HEK293 (cell line): ENCODE data around the gene FIBCD1.

Experiments used
- CTCF ChIA-PET: fragments of 350-600 bp; formaldehyde crosslinking; extraction: SDS; loops from one replicate; lab custom pipeline; 2021; ENCODE audit warnings: antibody characterized with exemption; lab: Yijun Ruan, JAX
- POLR2A ChIA-PET: fragments of 300-600 bp; formaldehyde crosslinking; extraction: SDS; loops from one replicate; lab custom pipeline; 2020; ENCODE audit warnings: antibody characterized with exemption, inconsistent platforms; lab: Yijun Ruan, JAX
- H3K27ac ChIP-seq: fragments of 200-500 bp; sonication (Bioruptor generic); 2 replicates; pipeline ENCODE4 v1.5.1; 2014; ENCODE audit warnings: low read depth, low read length, control low read depth, inconsistent platforms; ENCODE audit errors: extremely low read depth
- H3K36me3 ChIP-seq, 2 experiments: fragments of 200-500 bp in 1 of 2; sonication (Bioruptor generic) in 1 of 2; 1 replicate in 1 of 2; 2 replicates in 1 of 2; pipeline ENCODE4 v1.5.1; 2014 to 2017; ENCODE audit warnings: inconsistent platforms in 2 of 2, low read length in 2 of 2; ENCODE audit not compliant: control insufficient read depth in 2 of 2, insufficient read depth in 1 of 2
- H3K4me1 ChIP-seq: fragments of 200-500 bp; sonication (Bioruptor generic); 2 replicates; pipeline ENCODE4 v1.5.1; 2014; ENCODE audit warnings: mild to moderate bottlenecking, low read length, inconsistent platforms; ENCODE audit not compliant: control insufficient read depth, insufficient read depth
- H3K4me3 ChIP-seq: 2 replicates; pipeline ENCODE4 v1.5.1; 2011; ENCODE audit warnings: low read depth, mild to moderate bottlenecking, control low read depth, low read length, moderate library complexity
- H3K9me3 ChIP-seq: fragments of 200-500 bp; sonication (Bioruptor generic); 2 replicates; pipeline ENCODE4 v1.5.1; 2014; ENCODE audit warnings: low read depth, low read length, inconsistent platforms; ENCODE audit not compliant: control insufficient read depth, insufficient read depth
- GLI2 ChIP-seq: fragments of 450-650 bp; formaldehyde crosslinking; IDR thresholded peaks from 2 replicates; pipeline ENCODE4; 2017; ENCODE audit warnings: missing biosample characterization, missing genetic modification characterization, low read depth, borderline replicate concordance
- SCRT1 ChIP-seq: fragments of 450-650 bp; formaldehyde crosslinking; IDR thresholded peaks from 2 replicates; pipeline ENCODE4 v1.5.1; 2016; ENCODE audit warnings: missing biosample characterization, missing genetic modification characterization, borderline replicate concordance
- SETDB1 ChIP-seq: IDR thresholded peaks from one replicate; pipeline ENCODE4 v1.6.1; 2017; ENCODE audit warnings: mild to moderate bottlenecking, low read length, moderate library complexity, mixed read lengths; ENCODE audit not compliant: insufficient read length
- TCF7L2 ChIP-seq: IDR thresholded peaks from 2 replicates; pipeline ENCODE4 v1.6.1; 2011; ENCODE audit warnings: low read depth, mild to moderate bottlenecking, inconsistent platforms, low read length, moderate library complexity, borderline replicate concordance
- YY1 ChIP-seq: fragments of 450-650 bp; formaldehyde crosslinking; IDR thresholded peaks from 2 replicates; pipeline ENCODE4 v1.5.1; 2018; ENCODE audit warnings: missing biosample characterization, missing genetic modification characterization
- ZBTB21 ChIP-seq: fragments of 450-650 bp; formaldehyde crosslinking; IDR thresholded peaks from 2 replicates; pipeline ENCODE4 v1.5.1; 2017; ENCODE audit warnings: missing biosample characterization, missing genetic modification characterization
- ZNF121 ChIP-seq: fragments of 450-650 bp; formaldehyde crosslinking; IDR thresholded peaks from 2 replicates; pipeline ENCODE4 v1.5.1; 2016; ENCODE audit warnings: missing biosample characterization, missing genetic modification characterization
- ZNF138 ChIP-seq: fragments of 450-650 bp; formaldehyde crosslinking; IDR thresholded peaks from 2 replicates; pipeline ENCODE4 v1.5.1; 2016; ENCODE audit warnings: missing biosample characterization, missing genetic modification characterization, borderline replicate concordance
- ZNF37A ChIP-seq: fragments of 450-650 bp; IDR thresholded peaks from 2 replicates; pipeline ENCODE4 v1.5.1; 2018; ENCODE audit warnings: missing biosample characterization, missing genetic modification characterization
- ZNF433 ChIP-seq: fragments of 450-650 bp; formaldehyde crosslinking; IDR thresholded peaks from 2 replicates; pipeline ENCODE4 v1.5.1; 2016; ENCODE audit warnings: missing biosample characterization, missing genetic modification characterization, low read depth
- ZNF549 ChIP-seq: fragments of 450-650 bp; IDR thresholded peaks from 2 replicates; pipeline ENCODE4 v1.5.1; 2018; ENCODE audit warnings: missing biosample characterization, missing genetic modification characterization, mild to moderate bottlenecking, inconsistent platforms, moderate library complexity
- ZNF777 ChIP-seq: fragments of 450-650 bp; formaldehyde crosslinking; IDR thresholded peaks from 2 replicates; pipeline ENCODE4 v1.5.1; 2017; ENCODE audit warnings: missing biosample characterization, missing genetic modification characterization, borderline replicate concordance
- ZNF791 ChIP-seq: fragments of 450-650 bp; formaldehyde crosslinking; IDR thresholded peaks from 2 replicates; pipeline ENCODE4 v1.5.1; 2016; ENCODE audit warnings: missing biosample characterization, missing genetic modification characterization
- TF ChIP-seq, protein P1 (sequence below): fragments of 450-650 bp; formaldehyde crosslinking; IDR thresholded peaks from 2 replicates; pipeline ENCODE4 v1.5.1; 2017; ENCODE audit warnings: missing biosample characterization, mild to moderate bottlenecking, missing genetic modification characterization, moderate library complexity
- TF ChIP-seq, protein P2 (sequence below): fragments of 450-650 bp; formaldehyde crosslinking; IDR thresholded peaks from 2 replicates; pipeline ENCODE4 v1.5.1; 2017; ENCODE audit warnings: missing biosample characterization, missing genetic modification characterization
- TF ChIP-seq, protein P3 (sequence below): fragments of 450-650 bp; formaldehyde crosslinking; IDR thresholded peaks from 2 replicates; pipeline ENCODE4 v1.5.1; 2016; ENCODE audit warnings: missing biosample characterization, missing genetic modification characterization

The FIBCD1 gene

DNA sequence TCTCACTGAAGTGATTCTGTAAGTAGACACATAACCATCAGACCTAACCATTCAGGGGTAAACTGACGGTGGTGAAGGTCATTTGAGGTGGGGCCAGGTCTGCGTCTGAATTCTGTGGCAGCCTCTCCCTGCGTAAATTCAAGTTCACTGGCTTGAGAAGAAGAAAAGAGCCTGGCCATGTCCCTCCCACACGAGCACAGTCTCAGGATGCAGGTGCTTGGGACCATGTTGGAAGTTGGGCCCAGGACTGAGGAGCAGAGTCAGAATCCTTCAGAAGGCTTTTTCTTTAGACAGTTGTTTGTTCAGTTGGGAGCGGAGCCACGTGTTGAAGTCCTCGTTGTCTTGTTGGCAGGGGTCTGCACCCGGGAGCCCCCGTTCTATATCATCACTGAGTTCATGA lies 66.5 kb downstream of the FIBCD1 start (continued):
- TF ChIP-seq ZNF121 (no peak), ZNF37A (tag by site-specific recombination) (no peak), ZNF549 (tag by site-specific recombination) (no peak), ZNF777 (tag by site-specific recombination) (no peak), ZBTB21 (tag by site-specific recombination) (no peak), YY1 (no peak), SETDB1 (no peak), ZNF791 (tag by site-specific recombination) (no peak)
- TF ChIP-seq, protein P1, sequence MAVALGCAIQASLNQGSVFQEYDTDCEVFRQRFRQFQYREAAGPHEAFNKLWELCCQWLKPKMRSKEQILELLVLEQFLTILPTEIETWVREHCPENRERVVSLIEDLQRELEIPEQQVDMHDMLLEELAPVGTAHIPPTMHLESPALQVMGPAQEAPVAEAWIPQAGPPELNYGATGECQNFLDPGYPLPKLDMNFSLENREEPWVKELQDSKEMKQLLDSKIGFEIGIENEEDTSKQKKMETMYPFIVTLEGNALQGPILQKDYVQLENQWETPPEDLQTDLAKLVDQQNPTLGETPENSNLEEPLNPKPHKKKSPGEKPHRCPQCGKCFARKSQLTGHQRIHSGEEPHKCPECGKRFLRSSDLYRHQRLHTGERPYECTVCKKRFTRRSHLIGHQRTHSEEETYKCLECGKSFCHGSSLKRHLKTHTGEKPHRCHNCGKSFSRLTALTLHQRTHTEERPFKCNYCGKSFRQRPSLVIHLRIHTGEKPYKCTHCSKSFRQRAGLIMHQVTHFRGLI (tag by site-specific recombination), result no peak

DNA sequence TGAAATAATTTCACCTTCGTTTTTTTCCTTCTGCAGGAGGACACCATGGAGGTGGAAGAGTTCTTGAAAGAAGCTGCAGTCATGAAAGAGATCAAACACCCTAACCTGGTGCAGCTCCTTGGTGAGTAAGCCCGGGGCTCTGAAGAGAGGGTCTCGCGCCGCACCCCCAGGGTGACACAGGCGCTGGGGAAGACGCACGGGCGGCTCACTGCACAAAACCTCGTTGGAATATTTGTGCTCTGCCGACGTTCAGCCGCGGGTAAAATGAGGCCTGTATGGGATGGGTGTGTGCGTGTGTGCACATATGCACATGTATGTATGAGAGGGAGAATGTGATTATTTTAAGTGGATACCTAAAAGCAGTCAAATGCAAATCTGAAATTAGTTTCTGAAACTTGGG lies 67.0 kb downstream of the FIBCD1 start:
- H3K36me3 ChIP-seq, result peaks cover 0 to 70% of the 10 kb centered on the region in 2 experiments; a peak in 1 of 3 replicates
- H3K4me1 ChIP-seq, result no peaks in the 10 kb centered on the region
- no peak overlapping the region for H3K4me3 ChIP-seq
- no peaks in the 10 kb centered on the region for H3K9me3 ChIP-seq
- CTCF ChIA-PET, result interaction anchor here (0.6 to 12.4 kb wide), 6 partner anchors 8 to 174 kb away, joined by 3 to 400 read pairs (median 4); no protein-coding TSS in a partner anchor
- no peak overlapping the region for H3K27ac ChIP-seq
- POLR2A ChIA-PET, result no interaction called here
- TF ChIP-seq, protein P2, sequence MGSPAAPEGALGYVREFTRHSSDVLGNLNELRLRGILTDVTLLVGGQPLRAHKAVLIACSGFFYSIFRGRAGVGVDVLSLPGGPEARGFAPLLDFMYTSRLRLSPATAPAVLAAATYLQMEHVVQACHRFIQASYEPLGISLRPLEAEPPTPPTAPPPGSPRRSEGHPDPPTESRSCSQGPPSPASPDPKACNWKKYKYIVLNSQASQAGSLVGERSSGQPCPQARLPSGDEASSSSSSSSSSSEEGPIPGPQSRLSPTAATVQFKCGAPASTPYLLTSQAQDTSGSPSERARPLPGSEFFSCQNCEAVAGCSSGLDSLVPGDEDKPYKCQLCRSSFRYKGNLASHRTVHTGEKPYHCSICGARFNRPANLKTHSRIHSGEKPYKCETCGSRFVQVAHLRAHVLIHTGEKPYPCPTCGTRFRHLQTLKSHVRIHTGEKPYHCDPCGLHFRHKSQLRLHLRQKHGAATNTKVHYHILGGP (tag by site-specific recombination), result no peak

DNA sequence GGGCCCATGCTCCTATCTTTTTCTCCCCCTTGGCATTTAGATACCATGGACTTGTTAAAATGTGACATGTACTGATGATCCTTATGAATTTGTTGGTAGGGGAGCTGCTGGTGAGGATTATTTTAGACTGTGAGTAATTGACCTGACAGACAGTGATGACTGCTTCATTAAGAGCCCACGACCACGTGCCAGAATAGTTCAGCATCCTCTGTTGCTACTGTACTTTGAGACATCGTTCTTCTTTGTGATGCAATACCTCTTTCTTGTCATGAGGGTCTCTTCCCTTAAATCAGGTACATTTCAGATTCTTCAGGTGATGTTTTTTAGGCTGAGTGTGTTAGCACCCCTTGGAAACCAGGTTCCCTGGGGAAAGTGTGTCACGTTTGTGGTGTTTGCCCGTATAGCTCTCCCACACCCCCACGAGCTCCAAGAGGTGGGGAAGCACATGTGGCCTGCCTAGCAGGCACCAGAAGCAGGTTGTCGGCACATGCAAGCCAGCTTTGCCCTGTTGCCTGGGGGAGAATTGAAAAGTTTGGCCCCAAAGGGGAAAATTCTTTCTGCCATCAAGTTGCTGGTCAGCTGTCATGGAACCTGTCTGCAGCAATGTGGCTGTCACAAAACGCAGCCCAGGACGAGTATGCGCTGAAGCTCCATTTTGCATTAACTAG lies 67.5 kb downstream of the FIBCD1 start:
- Histone ChIP-seq H3K27ac (no peak overlapping the region), H3K4me1 (no peaks in the 10 kb centered on the region), H3K9me3 (no peaks in the 10 kb centered on the region), H3K4me3 (no peak overlapping the region), H3K36me3 (peaks cover 0 to 68% of the 10 kb centered on the region in 2 experiments; a peak in 1 of 3 replicates)
- TF ChIP-seq, protein P3, sequence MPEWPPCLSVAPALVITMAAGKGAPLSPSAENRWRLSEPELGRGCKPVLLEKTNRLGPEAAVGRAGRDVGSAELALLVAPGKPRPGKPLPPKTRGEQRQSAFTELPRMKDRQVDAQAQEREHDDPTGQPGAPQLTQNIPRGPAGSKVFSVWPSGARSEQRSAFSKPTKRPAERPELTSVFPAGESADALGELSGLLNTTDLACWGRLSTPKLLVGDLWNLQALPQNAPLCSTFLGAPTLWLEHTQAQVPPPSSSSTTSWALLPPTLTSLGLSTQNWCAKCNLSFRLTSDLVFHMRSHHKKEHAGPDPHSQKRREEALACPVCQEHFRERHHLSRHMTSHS (tag by site-specific recombination), result no peak
- TF ChIP-seq TCF7L2 (no peak), GLI2 (no peak), ZNF433 (tag by site-specific recombination) (no peak), ZNF138 (tag by site-specific recombination) (no peak), SCRT1 (no peak)
- POLR2A ChIA-PET, result no interaction called here
- CTCF ChIA-PET, result interaction anchor here (0.5 to 12.4 kb wide), 9 partner anchors 8 to 480 kb away, joined by 3 to 400 read pairs (median 5); no protein-coding TSS in a partner anchor
